ENCODE measurements around the gene VAV2. TPM values are rescaled to one million over a fixed set of nuclear protein-coding genes. Genes with fewer than 3 reads are reported as not detected.

VAV2 gene
- total RNA-seq, 1 experiment from 2014 or later = 25.0 TPM

GRCh38 chr9:133870598-133871595 lies 121.2 kb downstream of the VAV2 start:
- Histone ChIP-seq H3K4me1 (replicated peaks) (peaks cover 28% of the 10 kb centered on the region), H3K27me3 (replicated peaks) (no peaks in the 10 kb centered on the region), H3K9me3 (replicated peaks) (no peaks in the 10 kb centered on the region), H3K27ac (no peak overlapping the region), H3K36me3 (peaks cover 5% of the 10 kb centered on the region), H3K4me3 (no peak overlapping the region)
- DNase-seq (ENCODE audit: low read depth in 1 of 2, low spot score in 2 of 2) = no peak

GRCh38 chr9:133869674-133870405 lies 122.3 kb downstream of the VAV2 start:
- DNase-seq (ENCODE audit: low read depth in 1 of 2, low spot score in 2 of 2) = no peak
- H3K4me1 ChIP-seq (replicated peaks) = peaks cover 19% of the 10 kb centered on the region

GRCh38 chr9:133868203-133868602 lies 123.9 kb downstream of the VAV2 start:
- no peaks in the 10 kb centered on the region for H3K27me3 ChIP-seq (replicated peaks)
- no peak overlapping the region for H3K27ac ChIP-seq
- peaks cover 2% of the 10 kb centered on the region for H3K4me1 ChIP-seq (replicated peaks)
- H3K9me3 ChIP-seq (replicated peaks) = no peaks in the 10 kb centered on the region
- peaks cover 15% of the 10 kb centered on the region for H3K36me3 ChIP-seq
- DNase-seq (ENCODE audit: low read depth in 1 of 2, low spot score in 2 of 2) = no peak
- no peak overlapping the region for H3K4me3 ChIP-seq

More at GRCh38 chr9:133869674-133870405, 122.3 kb downstream of the VAV2 start:
- Histone ChIP-seq H3K27me3 (replicated peaks) (no peaks in the 10 kb centered on the region), H3K4me3 (no peak overlapping the region), H3K9me3 (replicated peaks) (no peaks in the 10 kb centered on the region), H3K36me3 (peaks cover 7% of the 10 kb centered on the region), H3K27ac (no peak overlapping the region)

- H3K27ac ChIP-seq = no peak overlapping the region
Measured at GRCh38 chr9:133866946-133867345, 125.2 kb downstream of the VAV2 start.

GRCh38 chr9:133864011-133864410 lies 128.1 kb downstream of the VAV2 start:
- Histone ChIP-seq H3K27me3 (replicated peaks) (no peaks in the 10 kb centered on the region), H3K4me1 (replicated peaks) (no peaks in the 10 kb centered on the region), H3K27ac (no peak overlapping the region), H3K36me3 (peaks cover 38% of the 10 kb centered on the region), H3K4me3 (no peak overlapping the region), H3K9me3 (replicated peaks) (no peaks in the 10 kb centered on the region)
- no peak for DNase-seq (ENCODE audit: low read depth in 1 of 2, low spot score in 2 of 2)

More at GRCh38 chr9:133866946-133867345, 125.2 kb downstream of the VAV2 start:
- H3K36me3 ChIP-seq = peaks cover 21% of the 10 kb centered on the region
- no peaks in the 10 kb centered on the region for H3K9me3 ChIP-seq (replicated peaks)
- no peak for DNase-seq (ENCODE audit: low read depth in 1 of 2, low spot score in 2 of 2)
- H3K4me3 ChIP-seq = no peak overlapping the region
- no peaks in the 10 kb centered on the region for H3K4me1 ChIP-seq (replicated peaks)
- no peaks in the 10 kb centered on the region for H3K27me3 ChIP-seq (replicated peaks)

- Histone ChIP-seq H3K27ac (no peak overlapping the region), H3K9me3 (replicated peaks) (no peaks in the 10 kb centered on the region), H3K27me3 (replicated peaks) (no peaks in the 10 kb centered on the region), H3K4me3 (no peak overlapping the region), H3K4me1 (replicated peaks) (no peaks in the 10 kb centered on the region), H3K36me3 (peaks cover 41% of the 10 kb centered on the region)
- DNase-seq (ENCODE audit: low read depth in 1 of 2, low spot score in 2 of 2) = no peak
Measured at GRCh38 chr9:133863257-133863592, 128.9 kb downstream of the VAV2 start.

GRCh38 chr9:133862585-133863256 lies 129.4 kb downstream of the VAV2 start:
- H3K4me3 ChIP-seq = no peak overlapping the region
- H3K4me1 ChIP-seq (replicated peaks) = no peaks in the 10 kb centered on the region
- H3K27ac ChIP-seq = no peak overlapping the region
- H3K27me3 ChIP-seq (replicated peaks) = no peaks in the 10 kb centered on the region
- H3K9me3 ChIP-seq (replicated peaks) = no peaks in the 10 kb centered on the region
- H3K36me3 ChIP-seq = peaks cover 43% of the 10 kb centered on the region
- DNase-seq (ENCODE audit: low read depth in 1 of 2, low spot score in 2 of 2) = no peak

DNA sequence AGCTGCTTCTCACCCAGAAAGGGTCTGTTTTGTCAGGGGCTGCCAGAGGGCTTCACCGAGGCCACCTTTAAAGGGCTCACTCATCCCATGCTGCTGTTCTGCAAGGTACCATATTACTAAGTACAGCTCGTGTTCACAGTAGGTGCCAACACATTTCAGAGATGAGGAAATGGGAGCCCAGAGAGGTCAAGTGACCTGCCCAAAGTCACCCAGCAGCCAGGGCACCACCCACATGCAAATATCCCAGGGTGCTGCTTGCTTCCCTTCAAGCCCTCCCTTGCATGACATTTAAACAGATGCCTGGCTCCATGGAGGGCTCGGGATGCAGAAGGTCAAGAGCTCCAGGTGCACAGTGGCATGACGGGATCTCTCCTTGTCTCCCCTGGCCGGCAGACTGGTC lies 130.4 kb downstream of the VAV2 start:
- Histone ChIP-seq H3K4me3 (no peak overlapping the region), H3K27me3 (replicated peaks) (no peaks in the 10 kb centered on the region), H3K36me3 (peaks cover 47% of the 10 kb centered on the region), H3K9me3 (replicated peaks) (no peaks in the 10 kb centered on the region), H3K27ac (no peak overlapping the region), H3K4me1 (replicated peaks) (no peaks in the 10 kb centered on the region)
- no peak for DNase-seq (ENCODE audit: low read depth in 1 of 2, low spot score in 2 of 2)

GRCh38 chr9:133861086-133861485 lies 131.0 kb downstream of the VAV2 start:
- no peaks in the 10 kb centered on the region for H3K9me3 ChIP-seq (replicated peaks)
- no peaks in the 10 kb centered on the region for H3K4me1 ChIP-seq (replicated peaks)
- H3K27ac ChIP-seq = no peak overlapping the region
- H3K27me3 ChIP-seq (replicated peaks) = no peaks in the 10 kb centered on the region
- H3K4me3 ChIP-seq = no peak overlapping the region
- peaks cover 50% of the 10 kb centered on the region for H3K36me3 ChIP-seq
- DNase-seq (ENCODE audit: low read depth in 1 of 2, low spot score in 2 of 2) = no peak

DNA sequence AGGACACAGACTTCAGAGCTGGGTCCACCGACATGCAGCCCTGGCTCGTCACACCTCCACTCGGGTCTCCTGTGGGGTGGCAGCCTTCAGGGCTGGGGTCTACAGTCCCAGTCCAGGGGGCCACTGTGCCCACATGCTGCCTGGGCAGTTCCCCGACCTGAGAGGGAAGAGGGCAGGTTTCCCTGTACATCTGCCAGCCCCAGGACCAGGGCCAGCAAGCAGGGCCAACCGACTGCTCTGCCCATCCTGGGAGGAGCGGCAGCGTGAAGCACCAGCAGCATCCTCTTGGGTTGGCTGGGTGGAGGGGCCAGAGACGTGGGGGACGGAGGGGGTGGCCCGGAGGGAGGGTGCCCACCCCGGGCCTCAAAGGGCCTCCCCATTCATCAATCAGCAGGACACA lies 133.4 kb downstream of the VAV2 start:
- no peaks in the 10 kb centered on the region for H3K9me3 ChIP-seq (replicated peaks)
- DNase-seq (ENCODE audit: low read depth in 1 of 2, low spot score in 2 of 2) = no peak
- H3K4me3 ChIP-seq = no peak overlapping the region
- no peak overlapping the region for H3K27ac ChIP-seq
- H3K36me3 ChIP-seq = peaks cover 44% of the 10 kb centered on the region
- H3K4me1 ChIP-seq (replicated peaks) = no peaks in the 10 kb centered on the region
- H3K27me3 ChIP-seq (replicated peaks) = no peaks in the 10 kb centered on the region

DNA sequence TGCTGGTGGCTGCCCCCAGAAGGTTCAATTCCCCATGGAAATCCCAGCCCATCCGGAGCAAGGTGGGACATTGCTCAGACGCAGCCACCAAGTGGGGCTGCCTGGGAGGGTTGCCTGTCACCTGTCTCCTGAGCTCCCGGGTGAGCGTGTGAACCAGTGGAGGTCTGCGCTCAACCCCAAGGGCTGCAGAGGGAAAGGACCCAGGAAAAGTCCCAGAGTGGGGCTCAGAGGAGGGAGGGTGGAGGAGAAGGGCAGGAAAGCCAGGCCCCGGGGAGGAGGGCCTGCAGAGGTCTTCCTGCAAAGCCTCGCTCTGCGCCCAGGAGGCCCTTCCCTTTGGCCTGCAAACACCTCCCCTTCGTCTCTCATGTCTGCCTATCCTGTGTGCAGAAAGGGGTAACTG lies 134.5 kb downstream of the VAV2 start:
- no peak overlapping the region for H3K27ac ChIP-seq
- H3K9me3 ChIP-seq (replicated peaks) = no peaks in the 10 kb centered on the region
- H3K27me3 ChIP-seq (replicated peaks) = no peaks in the 10 kb centered on the region
- no peak overlapping the region for H3K4me3 ChIP-seq
- no peaks in the 10 kb centered on the region for H3K4me1 ChIP-seq (replicated peaks)
- H3K36me3 ChIP-seq = peaks cover 44% of the 10 kb centered on the region
- no peak for DNase-seq (ENCODE audit: low read depth in 1 of 2, low spot score in 2 of 2)

GRCh38 chr9:133856798-133857197 lies 135.3 kb downstream of the VAV2 start:
- Histone ChIP-seq H3K36me3 (peaks cover 36% of the 10 kb centered on the region), H3K4me3 (no peak overlapping the region), H3K27ac (no peak overlapping the region), H3K4me1 (replicated peaks) (no peaks in the 10 kb centered on the region), H3K27me3 (replicated peaks) (no peaks in the 10 kb centered on the region), H3K9me3 (replicated peaks) (no peaks in the 10 kb centered on the region)
- DNase-seq (ENCODE audit: low read depth in 1 of 2, low spot score in 2 of 2) = no peak

DNA sequence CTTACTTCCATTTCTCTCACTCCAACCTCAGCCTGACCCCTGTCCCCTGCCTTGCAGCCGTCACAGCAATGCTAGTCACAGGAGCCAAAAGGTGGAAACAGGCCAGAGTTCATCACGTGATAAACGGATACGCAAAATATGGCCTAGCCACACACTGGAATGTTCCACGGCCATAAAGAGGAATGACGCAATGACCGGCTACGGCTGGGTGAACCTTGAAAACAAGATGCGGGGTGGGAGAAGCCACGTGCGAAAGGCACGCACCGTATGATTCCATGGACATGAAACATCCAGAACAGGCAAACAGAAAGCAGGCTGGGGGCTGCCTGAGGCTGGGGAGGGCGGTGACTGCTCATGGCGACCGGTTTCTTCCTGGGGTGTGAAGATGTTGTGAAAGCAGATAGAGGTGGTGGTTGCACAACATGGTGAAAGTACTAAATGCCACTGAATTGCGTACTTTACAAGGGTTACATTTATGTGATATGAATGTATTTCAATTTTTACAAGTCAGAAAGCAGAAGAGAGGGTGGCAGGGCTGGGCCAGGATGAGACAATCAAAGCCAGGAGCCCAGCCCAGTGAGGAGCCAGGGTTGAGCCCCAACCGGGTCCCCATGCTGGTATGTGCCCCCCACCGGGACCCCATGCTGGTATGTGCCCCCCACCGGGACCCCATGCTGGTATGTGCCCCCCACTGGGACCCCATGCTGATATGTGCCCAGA lies 136.2 kb downstream of the VAV2 start:
- H3K27me3 ChIP-seq (replicated peaks) = no peaks in the 10 kb centered on the region
- H3K4me3 ChIP-seq = no peak overlapping the region
- peaks cover 30% of the 10 kb centered on the region for H3K36me3 ChIP-seq
- H3K4me1 ChIP-seq (replicated peaks) = no peaks in the 10 kb centered on the region
- no peak overlapping the region for H3K27ac ChIP-seq
- H3K9me3 ChIP-seq (replicated peaks) = no peaks in the 10 kb centered on the region
- no peak for DNase-seq (ENCODE audit: low read depth in 1 of 2, low spot score in 2 of 2)
